ENCODE data around the gene TRPV6.

Gene TRPV6

GRCh38 chr7:142885311-142886230, at the start of gene TRPV6:
TRPV6 (minus strand) TSS chr7:142885745.
- DNase-seq = no peak

- no peak for DNase-seq
These were observed 48.5 kb upstream of the TRPV6 start for GRCh38 chr7:142934056-142934455.

GRCh38 chr7:142933624-142934023, 48.1 kb upstream of the TRPV6 start, which contains the start of gene TRPV5:
TRPV5 (minus strand) TSS chr7:142933746; CDS start chr7:142933459, 287 bp downstream.
- DNase-seq = no peak

GRCh38 chr7:142933092-142933475, 47.5 kb upstream of the TRPV6 start:
- DNase-seq = no peak

GRCh38 chr7:142932386-142933091, 47.0 kb upstream of the TRPV6 start:
- no peak for DNase-seq

GRCh38 chr7:142930126-142930730, 44.7 kb upstream of the TRPV6 start:
- DNase-seq = no peak

GRCh38 chr7:142927949-142928348, 42.4 kb upstream of the TRPV6 start:
- no peak for DNase-seq

- no peak for DNase-seq
These were observed 41.7 kb upstream of the TRPV6 start for GRCh38 chr7:142927085-142927745.

GRCh38 chr7:142925413-142925812, 39.9 kb upstream of the TRPV6 start:
- DNase-seq = no peak

GRCh38 chr7:142923391-142923790, 37.8 kb upstream of the TRPV6 start:
- no peak for DNase-seq

- DNase-seq = no peak
These were observed 34.1 kb upstream of the TRPV6 start for GRCh38 chr7:142919656-142920055.

- DNase-seq = no peak
These were observed 33.4 kb upstream of the TRPV6 start for GRCh38 chr7:142918901-142919300.

GRCh38 chr7:142917447-142917846, 31.9 kb upstream of the TRPV6 start:
- DNase-seq = no peak

GRCh38 chr7:142916508-142916907, 31.0 kb upstream of the TRPV6 start:
- no peak for DNase-seq

GRCh38 chr7:142915315-142915714, 29.8 kb upstream of the TRPV6 start:
- no peak for DNase-seq

GRCh38 chr7:142914121-142914520, 28.6 kb upstream of the TRPV6 start:
- DNase-seq = no peak

GRCh38 chr7:142913566-142913965, 28.0 kb upstream of the TRPV6 start:
- no peak for DNase-seq

GRCh38 chr7:142913051-142913450, 27.5 kb upstream of the TRPV6 start:
- DNase-seq = no peak

GRCh38 chr7:142910481-142910880, 24.9 kb upstream of the TRPV6 start:
- DNase-seq = no peak

- no peak for DNase-seq
These were observed 24.5 kb upstream of the TRPV6 start for GRCh38 chr7:142910031-142910433.

- peak; percentile 64 for DNase-seq
These were observed 23.7 kb upstream of the TRPV6 start for GRCh38 chr7:142908921-142909890.

- DNase-seq = no peak
These were observed 22.7 kb upstream of the TRPV6 start for GRCh38 chr7:142908290-142908689.

Measured in hematopoietic multipotent progenitor cell treated with erythropoietin and hydrocortisone succinate and interleukin-3 and kit ligand, for 8 days (in vitro differentiated cells).